Natural killer cell (primary cell): ENCODE measurements around the gene CMTR2. TPM values are rescaled to one million over a fixed set of nuclear protein-coding genes. Genes with fewer than 3 reads are reported as not detected.

ENCODE experiments used
- ATAC-seq, 3 donors: fragments of 150-1000 bp in 2 of 3; fragments of 200-7000 bp in 1 of 3; cut with Tn5 transposase; 1 replicate in 1 of 3; 2 replicates in 2 of 3; pipeline ENCODE4 v1.10.0; 2021; ENCODE audit warnings: mild to moderate bottlenecking in 2 of 3, moderate library complexity in 2 of 3
- DNase-seq, 2 donors: peaks; one replicate each; pipeline versions ENCODE4 v3.0.0 to v3.0.0-alpha.2; 2013 to 2021; ENCODE audit warnings: mixed read lengths in 1 of 2
- H3K27ac ChIP-seq: one replicate; pipeline ENCODE4 v1.5.1; 2013; ENCODE audit warnings: mild to moderate bottlenecking, low read length
- H3K27me3 ChIP-seq: one replicate; pipeline ENCODE4 v1.6.1; 2013; ENCODE audit warnings: low read length; ENCODE audit not compliant: control insufficient read depth, insufficient read depth
- H3K36me3 ChIP-seq: one replicate; pipeline ENCODE4 v1.6.1; 2013; ENCODE audit warnings: low read length; ENCODE audit not compliant: control insufficient read depth, insufficient read depth
- H3K4me1 ChIP-seq: one replicate; pipeline ENCODE4 v1.6.1; 2013; ENCODE audit warnings: low read length; ENCODE audit not compliant: control insufficient read depth, insufficient read depth
- H3K4me3 ChIP-seq: one replicate; pipeline ENCODE4 v1.5.1; 2013; ENCODE audit warnings: low read length
- H3K9me3 ChIP-seq: one replicate; pipeline ENCODE4 v1.6.1; 2013; ENCODE audit warnings: low read length; ENCODE audit not compliant: control insufficient read depth, insufficient read depth
- H3K27ac Mint-ChIP-seq, 2 donors: one replicate each; pipeline ENCODE4 v1.8.0; 2022; ENCODE audit warnings: mild to moderate bottlenecking in 2 of 2, mixed read lengths in 2 of 2, moderate library complexity in 1 of 2
- H3K27me3 Mint-ChIP-seq, 2 donors: one replicate each; pipeline ENCODE4 v1.8.0; 2022; ENCODE audit warnings: low read depth in 2 of 2, mixed read lengths in 2 of 2
- H3K36me3 Mint-ChIP-seq: one replicate; pipeline ENCODE4 v1.8.0; 2022; ENCODE audit warnings: mixed read lengths
- H3K4me1 Mint-ChIP-seq, 2 donors: one replicate each; pipeline ENCODE4 v1.8.0; 2022; ENCODE audit warnings: mixed read lengths in 2 of 2
- H3K4me3 Mint-ChIP-seq: one replicate; pipeline ENCODE4 v1.8.0; 2022; ENCODE audit warnings: mild to moderate bottlenecking, moderate library complexity, mixed read lengths
- H3K9me3 Mint-ChIP-seq, 2 donors: one replicate each; pipeline ENCODE4 v1.8.0; 2022; ENCODE audit warnings: mixed read lengths in 2 of 2
- CTCF ChIP-seq: fragments of 200-600 bp; IDR thresholded peaks from one replicate; pipeline ENCODE4 v1.8.0; 2022; ENCODE audit warnings: antibody characterized with exemption
- WGBS: methylation state at CpG from one replicate; pipeline ENCODE4 v1.1.7; 2013; ENCODE audit warnings: missing lambda C conversion rate; ENCODE audit not compliant: insufficient coverage; 5-methylcytosine and 5-hydroxymethylcytosine counted together
- intact Hi-C: fragments of 100-400 bp; cut with micrococcal nuclease; formaldehyde crosslinking; loops from one replicate; pipeline ENCODE4 v1.14.2; 2022
- total RNA-seq, 4 donors: library from RNA; stranded (reverse); fragments of 120-200 nt in 1 of 4; gene quantifications; one replicate each; pipeline versions ENCODE4 v1.2.3 to v1.2.4, GENCODE V29; 2013 to 2022

CMTR2 gene
- total RNA-seq, 3 donors from 2014 or later (not counting 1 experiment from before 2014, with no cell fraction given), result 18.1 to 37.2 (median 23.1) TPM

DNA sequence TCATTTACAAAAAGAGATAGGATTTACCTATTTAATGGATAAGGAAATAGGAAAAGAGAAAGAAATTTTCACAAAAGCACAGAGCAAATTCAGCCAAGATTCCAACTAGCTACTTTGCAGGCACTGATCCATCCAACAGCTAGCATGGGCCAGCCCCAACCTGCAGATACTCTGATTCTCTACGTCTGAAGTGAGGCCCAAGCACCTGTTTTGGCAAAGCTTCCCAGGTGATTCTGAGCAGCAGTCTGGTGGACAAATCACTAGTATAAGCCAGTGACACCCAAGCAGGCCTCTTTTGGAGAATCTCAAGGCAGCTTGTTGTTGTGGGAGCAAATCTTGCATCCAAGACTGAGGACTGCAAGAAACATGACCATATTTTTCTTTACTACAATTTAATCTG, 48.4 kb upstream of the CMTR2 start:
- Mint-ChIP-seq H3K27ac (no peak overlapping the region), H3K4me1 (peaks cover 0 to 5% of the 10 kb centered on the region in 2 donors), H3K27me3 (peaks cover 26 to 30% of the 10 kb centered on the region in 2 donors), H3K9me3 (no peaks in the 10 kb centered on the region), H3K36me3 (no peaks in the 10 kb centered on the region), H3K4me3 (no peak overlapping the region)
- 75% methylated on average over 1 of the region's 1 CpG for WGBS
- ATAC-seq (no peak), DNase-seq (no peak)
- Histone ChIP-seq H3K4me3 (no peak overlapping the region), H3K27ac (no peak overlapping the region), H3K9me3 (no peaks in the 10 kb centered on the region), H3K4me1 (no peaks in the 10 kb centered on the region), H3K36me3 (no peaks in the 10 kb centered on the region), H3K27me3 (peaks cover 4% of the 10 kb centered on the region)
- no peak for TF ChIP-seq CTCF
- intact Hi-C loops, result no loop called here

DNA sequence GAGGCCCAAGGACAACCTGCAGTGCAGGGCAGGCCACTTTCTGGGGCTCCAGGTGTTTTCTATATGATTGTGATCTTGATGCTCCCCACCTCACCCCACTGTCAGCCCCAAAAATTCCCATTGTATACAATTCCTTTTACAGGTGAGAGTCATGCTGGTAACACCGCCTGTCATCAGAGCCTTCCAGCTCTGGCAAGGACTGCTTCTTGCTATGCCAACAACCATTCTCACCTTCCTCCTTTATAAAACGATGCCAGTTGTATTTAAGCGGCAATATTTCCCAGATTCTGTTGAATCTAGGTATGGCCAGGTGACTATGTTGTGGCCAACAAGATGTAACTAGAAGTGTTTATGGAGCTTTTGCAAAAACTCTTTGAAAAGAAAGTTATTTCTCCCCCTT, 38.9 kb upstream of the CMTR2 start:
- no peaks in the 10 kb centered on the region for H3K4me1 Mint-ChIP-seq
- 92% methylated on average over 3 of the region's 3 CpGs for WGBS
- DNase-seq (no peak), ATAC-seq (no peak)
- H3K36me3 Mint-ChIP-seq, result no peaks in the 10 kb centered on the region
- Histone ChIP-seq H3K9me3 (no peaks in the 10 kb centered on the region), H3K4me3 (no peak overlapping the region), H3K36me3 (no peaks in the 10 kb centered on the region), H3K27me3 (no peaks in the 10 kb centered on the region), H3K4me1 (no peaks in the 10 kb centered on the region), H3K27ac (no peak overlapping the region)
- H3K9me3 Mint-ChIP-seq, result no peaks in the 10 kb centered on the region
- peaks cover 23 to 41% of the 10 kb centered on the region in 2 donors for H3K27me3 Mint-ChIP-seq
- intact Hi-C loops, result no loop called here
- H3K27ac Mint-ChIP-seq, result no peak overlapping the region
- H3K4me3 Mint-ChIP-seq, result no peak overlapping the region
- no peak for TF ChIP-seq CTCF

GRCh38 chr16:71327720-71328119, 38.5 kb upstream of the CMTR2 start:
- Mint-ChIP-seq H3K4me1 (no peaks in the 10 kb centered on the region), H3K27me3 (peaks cover 23 to 41% of the 10 kb centered on the region in 2 donors), H3K36me3 (no peaks in the 10 kb centered on the region), H3K4me3 (no peak overlapping the region), H3K9me3 (no peaks in the 10 kb centered on the region), H3K27ac (no peak overlapping the region)
- Histone ChIP-seq H3K4me3 (no peak overlapping the region), H3K9me3 (no peaks in the 10 kb centered on the region), H3K4me1 (no peaks in the 10 kb centered on the region), H3K27me3 (no peaks in the 10 kb centered on the region), H3K36me3 (no peaks in the 10 kb centered on the region), H3K27ac (no peak overlapping the region)
- ATAC-seq (no peak), DNase-seq (no peak)
- TF ChIP-seq CTCF, result no peak
- intact Hi-C loops, result no loop called here

DNA sequence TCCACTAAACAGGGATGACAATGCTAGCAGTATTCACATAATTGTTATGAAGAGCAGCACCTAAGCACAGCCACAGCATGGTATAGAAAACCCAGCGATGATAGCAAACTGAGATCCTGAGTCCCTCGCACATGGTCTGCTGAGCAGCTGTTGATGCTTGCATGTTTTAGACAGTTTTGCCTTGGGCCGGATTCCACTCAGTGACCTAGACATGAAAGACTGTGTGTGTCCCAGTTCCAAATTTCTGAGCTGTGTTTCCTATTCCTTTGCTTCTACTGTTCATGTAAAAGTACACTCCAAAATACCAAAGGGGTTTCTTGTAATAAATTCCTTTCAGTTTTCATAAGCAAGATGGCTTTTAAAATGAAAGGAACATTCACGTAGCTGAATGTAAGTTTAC, 30.8 kb upstream of the CMTR2 start:
- H3K9me3 Mint-ChIP-seq, result no peaks in the 10 kb centered on the region
- no peaks in the 10 kb centered on the region for H3K36me3 ChIP-seq
- H3K4me3 ChIP-seq, result no peak overlapping the region
- intact Hi-C loops, result no loop called here
- H3K4me1 ChIP-seq, result no peaks in the 10 kb centered on the region
- no peaks in the 10 kb centered on the region for H3K9me3 ChIP-seq
- H3K4me1 Mint-ChIP-seq, result no peaks in the 10 kb centered on the region
- H3K27ac ChIP-seq, result no peak overlapping the region
- H3K27me3 Mint-ChIP-seq, result peaks cover 21 to 45% of the 10 kb centered on the region in 2 donors
- no peak for TF ChIP-seq CTCF
- 84% methylated on average over 4 of the region's 4 CpGs for WGBS
- no peak overlapping the region for H3K27ac Mint-ChIP-seq
- ATAC-seq (no peak), DNase-seq (no peak)
- H3K36me3 Mint-ChIP-seq, result no peaks in the 10 kb centered on the region
- no peak overlapping the region for H3K4me3 Mint-ChIP-seq
- no peaks in the 10 kb centered on the region for H3K27me3 ChIP-seq
